Urinary bladder (tissue), 4 donors: ENCODE measurements around the gene NSG1. TPM values are rescaled to one million over a fixed set of nuclear protein-coding genes. Genes with fewer than 3 reads are reported as not detected.
"Not testable (repeated sequence)": the region's sequence is repeated elsewhere in the genome, so short reads cannot be mapped to it uniquely, and the experiment has no call there.

Experiments
- DNase-seq: peaks from one replicate; pipeline ENCODE4 v3.0.0-alpha.2; 2015; ENCODE audit errors: extremely low spot score
- H3K27ac ChIP-seq: one replicate; pipeline ENCODE4 v1.5.1; 2013; ENCODE audit warnings: low read depth, mild to moderate bottlenecking, moderate library complexity
- H3K36me3 ChIP-seq: one replicate; pipeline ENCODE4 v1.6.1; 2013; ENCODE audit warnings: mild to moderate bottlenecking, moderate library complexity; ENCODE audit not compliant: insufficient read depth
- H3K4me1 ChIP-seq: one replicate; pipeline ENCODE4 v1.6.1; 2013; ENCODE audit warnings: mild to moderate bottlenecking, moderate library complexity; ENCODE audit not compliant: insufficient read depth
- H3K4me3 ChIP-seq: one replicate; pipeline ENCODE4 v1.5.1; 2013; ENCODE audit warnings: low read depth, low read length
- WGBS: extraction: QIAGEN DNeasy Blood & Tissue Kit; methylation state at CpG from one replicate; pipeline ENCODE4 v1.1.7; 2013; 5-methylcytosine and 5-hydroxymethylcytosine counted together
- polyA plus RNA-seq: library from polyadenylated mRNA; stranded (reverse); fragments of 200-250 nt; gene quantifications from one replicate; pipeline ENCODE4 v1.2.3, GENCODE V29; 2013
- total RNA-seq: library from RNA; depleted of rRNA; stranded (reverse); fragments of >200 nt; gene quantifications from one replicate; pipeline ENCODE4 v1.2.3, GENCODE V29; 2014
- donor health status: healthy with polysubstance abuse.
- donor health status: healthy.

The NSG1 gene
- total and polyA plus RNA-seq, 2 donors, result 5.4 to 10.5 TPM

GRCh38 chr4:4421356-4421755 is 34.5 kb downstream of the NSG1 start:
- H3K36me3 ChIP-seq, result peaks cover 7% of the 10 kb centered on the region
- 95% methylated on average over 11 of the region's 11 CpGs for WGBS
- no peak for DNase-seq
- no peak overlapping the region for H3K27ac ChIP-seq
- no peaks in the 10 kb centered on the region for H3K4me1 ChIP-seq
- no peak overlapping the region for H3K4me3 ChIP-seq

DNA sequence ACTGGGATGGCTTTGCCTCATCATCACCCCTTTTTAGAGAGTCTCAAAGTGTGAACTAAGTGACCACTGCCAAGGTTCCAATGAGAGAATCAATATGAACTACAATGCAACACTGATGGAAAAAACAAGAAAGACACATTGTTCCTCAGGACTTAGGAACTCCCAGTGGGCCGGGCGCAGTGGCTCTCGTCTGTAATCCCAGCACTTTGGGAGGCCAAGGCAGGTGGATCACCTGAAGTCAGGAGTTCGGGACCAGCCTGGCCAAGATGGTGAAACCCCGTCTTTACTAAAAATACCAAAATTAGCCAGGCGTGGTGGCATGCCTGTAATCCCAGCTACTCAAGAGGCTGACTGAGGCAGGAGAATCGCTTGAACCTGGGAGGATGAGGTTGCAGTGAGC is 35.2 kb downstream of the NSG1 start:
- H3K4me3 ChIP-seq, DNase-seq, H3K36me3 ChIP-seq, H3K27ac ChIP-seq, H3K4me1 ChIP-seq: not testable (repeated sequence)
- WGBS, result 93% methylated on average over 7 of the region's 7 CpGs

- no peak for DNase-seq
- no peak overlapping the region for H3K27ac ChIP-seq
- WGBS, result 82% methylated on average over 12 of the region's 12 CpGs
- peaks cover 7% of the 10 kb centered on the region for H3K36me3 ChIP-seq
- no peaks in the 10 kb centered on the region for H3K4me1 ChIP-seq
- H3K4me3 ChIP-seq, result no peak overlapping the region
Observed at GRCh38 chr4:4422856-4423499, 36.1 kb downstream of the NSG1 start.

- H3K36me3 ChIP-seq, result peaks cover 7% of the 10 kb centered on the region
- 84% methylated on average over 9 of the region's 9 CpGs for WGBS
- no peaks in the 10 kb centered on the region for H3K4me1 ChIP-seq
- no peak for DNase-seq
- H3K27ac ChIP-seq, result no peak overlapping the region
- H3K4me3 ChIP-seq, result no peak overlapping the region
Observed at GRCh38 chr4:4423706-4424498, 37.0 kb downstream of the NSG1 start.

DNA sequence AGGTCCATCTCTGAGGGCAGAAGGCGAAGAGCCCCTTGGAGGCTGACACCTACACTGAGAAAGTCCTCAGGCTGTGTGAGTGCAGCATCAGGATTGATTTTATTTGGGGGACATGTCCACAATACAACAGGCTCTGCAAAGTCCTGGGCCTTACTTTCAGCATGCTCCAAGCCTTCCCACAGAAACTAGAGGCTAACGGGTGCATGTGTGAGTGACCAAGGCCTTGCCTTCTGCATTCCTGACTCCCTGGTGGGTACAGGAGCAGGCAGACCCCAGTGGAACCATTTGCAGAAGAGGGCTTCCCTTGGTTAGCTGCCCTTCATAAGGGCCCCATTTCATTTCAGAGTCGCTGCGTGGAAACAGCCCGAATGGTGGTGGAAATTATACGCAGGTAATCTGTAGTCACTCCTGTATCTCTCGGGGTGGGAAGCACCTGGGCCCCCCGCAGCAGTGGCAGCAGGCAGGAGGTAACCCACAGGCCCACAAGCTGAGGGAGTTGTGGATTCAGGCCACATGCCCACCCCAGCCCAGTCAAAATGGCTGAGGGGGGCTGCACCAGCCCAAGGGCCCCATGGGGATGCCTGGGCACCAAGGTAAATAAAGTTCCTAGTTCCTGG is 37.7 kb downstream of the NSG1 start:
- no peak for DNase-seq
- Histone ChIP-seq H3K4me3 (no peak overlapping the region), H3K4me1 (no peaks in the 10 kb centered on the region), H3K36me3 (peaks cover 7% of the 10 kb centered on the region), H3K27ac (no peak overlapping the region)
- WGBS, result 89% methylated on average over 8 of the region's 8 CpGs

- DNase-seq, result no peak
- Histone ChIP-seq H3K36me3 (peaks cover 4% of the 10 kb centered on the region), H3K27ac (no peak overlapping the region), H3K4me3 (no peak overlapping the region), H3K4me1 (no peaks in the 10 kb centered on the region)
- WGBS, result 87% methylated on average over 13 of the region's 13 CpGs
Observed at GRCh38 chr4:4425119-4425690, 38.3 kb downstream of the NSG1 start.

DNA sequence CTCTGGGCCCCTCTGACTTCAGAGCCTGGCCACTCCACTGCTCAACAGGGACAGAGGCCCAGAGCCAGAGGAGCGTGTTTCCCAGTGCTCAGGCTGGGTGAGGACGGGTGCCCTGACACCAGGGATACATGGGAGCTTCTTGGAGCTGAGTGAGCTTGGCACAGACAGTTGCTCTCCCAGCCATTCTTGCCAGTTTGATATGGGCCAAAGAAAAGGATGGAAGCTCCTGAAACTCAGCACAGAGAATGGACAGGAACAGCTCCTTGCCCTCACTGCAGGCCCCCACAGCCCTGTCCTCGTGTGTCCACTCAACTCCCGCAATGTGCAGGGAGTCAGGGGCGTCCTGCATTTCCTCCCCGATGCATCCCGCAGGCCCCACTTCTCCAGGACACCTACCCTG is 38.8 kb downstream of the NSG1 start:
- H3K4me1 ChIP-seq, result no peaks in the 10 kb centered on the region
- WGBS, result 87% methylated on average over 7 of the region's 7 CpGs
- DNase-seq, result no peak
- no peak overlapping the region for H3K4me3 ChIP-seq
- H3K36me3 ChIP-seq, result peaks cover 4% of the 10 kb centered on the region
- H3K27ac ChIP-seq, result no peak overlapping the region

- DNase-seq, result no peak
- no peak overlapping the region for H3K4me3 ChIP-seq
- no peak overlapping the region for H3K27ac ChIP-seq
- no peaks in the 10 kb centered on the region for H3K4me1 ChIP-seq
- peaks cover 2% of the 10 kb centered on the region for H3K36me3 ChIP-seq
- 85% methylated on average over 11 of the region's 11 CpGs for WGBS
Observed at GRCh38 chr4:4426511-4427120, 39.7 kb downstream of the NSG1 start.

DNA sequence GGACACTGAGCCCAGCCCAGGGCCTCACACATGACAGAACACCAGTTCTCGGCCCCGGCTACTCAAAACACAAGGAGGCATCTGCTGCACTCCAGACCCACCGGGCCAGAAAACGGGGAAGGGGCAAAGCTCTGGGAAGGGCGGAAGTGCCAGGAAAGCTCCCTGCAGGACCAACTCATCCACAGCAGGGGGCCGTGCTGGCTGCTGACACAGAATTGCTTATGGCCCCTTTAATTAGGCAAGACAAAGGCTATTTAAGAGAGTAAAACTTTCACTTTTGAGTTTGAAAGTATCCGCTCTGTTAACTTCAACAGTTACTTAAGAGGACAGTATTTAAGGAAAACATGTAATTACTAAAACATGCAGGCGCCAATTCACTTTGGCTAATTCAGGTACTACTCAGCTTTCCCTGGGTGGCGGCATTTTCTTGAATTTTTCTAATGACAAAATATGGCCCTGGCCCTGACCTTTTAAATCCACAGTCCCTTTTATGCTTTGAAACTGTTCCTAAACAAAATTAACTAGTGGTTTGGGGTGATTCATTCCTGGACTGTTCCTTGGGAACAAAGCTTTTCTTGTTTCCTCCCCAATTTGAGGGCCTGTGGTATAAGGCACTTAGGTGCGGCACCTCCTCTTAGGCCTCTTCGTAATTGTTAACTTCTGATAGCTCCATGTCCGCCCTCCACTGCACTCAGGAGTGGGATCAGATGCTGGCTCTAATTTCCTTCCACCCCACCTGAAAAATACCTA is 40.4 kb downstream of the NSG1 start:
- Histone ChIP-seq H3K36me3 (no peaks in the 10 kb centered on the region), H3K27ac (no peak overlapping the region), H3K4me3 (no peak overlapping the region), H3K4me1 (no peaks in the 10 kb centered on the region)
- WGBS, result 88% methylated on average over 12 of the region's 12 CpGs
- DNase-seq, result no peak

- WGBS, result 85% methylated on average over 5 of the region's 5 CpGs
- H3K36me3 ChIP-seq, result no peaks in the 10 kb centered on the region
Observed at GRCh38 chr4:4427886-4428285, 41.0 kb downstream of the NSG1 start.

DNA sequence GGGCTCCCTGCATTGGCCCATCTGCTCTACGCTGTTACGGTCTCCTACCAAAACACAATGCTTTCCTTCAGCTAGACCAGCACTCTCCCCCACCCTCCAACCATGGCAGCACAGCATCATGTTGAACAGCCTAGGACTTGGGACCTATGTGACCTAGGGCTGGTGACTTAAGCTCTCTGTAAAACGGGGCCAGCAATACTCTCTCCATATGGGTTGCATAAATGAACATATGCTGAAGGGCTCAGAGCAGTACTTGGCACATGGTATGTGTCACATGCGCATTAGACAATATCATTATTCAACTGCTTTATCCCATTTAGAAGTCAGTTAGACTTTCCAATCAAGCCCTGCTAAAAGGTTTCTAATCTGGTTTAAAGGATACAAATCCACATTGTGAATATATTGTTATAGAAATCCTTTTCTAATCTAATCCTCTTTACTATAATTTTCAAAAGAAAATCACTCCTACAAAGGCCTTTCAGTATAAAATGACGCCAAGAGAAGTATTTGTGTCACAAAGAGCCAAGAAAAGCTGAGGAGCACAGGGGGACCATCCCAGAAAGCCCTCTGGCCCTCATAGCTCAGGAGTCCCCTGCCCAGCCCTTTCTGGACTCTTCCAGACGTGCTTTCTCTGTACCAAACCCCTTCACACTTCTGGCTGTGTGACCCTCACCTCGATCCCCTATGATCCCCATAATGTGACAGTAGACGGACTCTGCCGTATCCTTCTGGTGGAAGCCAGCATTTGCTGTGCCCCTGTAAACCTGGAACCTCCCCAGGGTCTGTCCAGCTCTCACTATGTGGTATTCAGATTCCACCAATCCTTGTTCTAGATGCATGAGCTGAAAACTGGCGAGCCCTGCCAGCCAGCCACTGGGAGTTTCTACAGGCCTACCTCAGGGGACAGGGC is 42.3 kb downstream of the NSG1 start:
- Histone ChIP-seq H3K27ac (no peak overlapping the region), H3K36me3 (no peaks in the 10 kb centered on the region), H3K4me3 (no peak overlapping the region), H3K4me1 (no peaks in the 10 kb centered on the region)
- 94% methylated on average over 10 of the region's 10 CpGs for WGBS
- DNase-seq, result no peak

More at GRCh38 chr4:4427886-4428285, 41.0 kb downstream of the NSG1 start:
- no peaks in the 10 kb centered on the region for H3K4me1 ChIP-seq
- no peak overlapping the region for H3K27ac ChIP-seq
- H3K4me3 ChIP-seq, result no peak overlapping the region
- DNase-seq, result no peak

DNA sequence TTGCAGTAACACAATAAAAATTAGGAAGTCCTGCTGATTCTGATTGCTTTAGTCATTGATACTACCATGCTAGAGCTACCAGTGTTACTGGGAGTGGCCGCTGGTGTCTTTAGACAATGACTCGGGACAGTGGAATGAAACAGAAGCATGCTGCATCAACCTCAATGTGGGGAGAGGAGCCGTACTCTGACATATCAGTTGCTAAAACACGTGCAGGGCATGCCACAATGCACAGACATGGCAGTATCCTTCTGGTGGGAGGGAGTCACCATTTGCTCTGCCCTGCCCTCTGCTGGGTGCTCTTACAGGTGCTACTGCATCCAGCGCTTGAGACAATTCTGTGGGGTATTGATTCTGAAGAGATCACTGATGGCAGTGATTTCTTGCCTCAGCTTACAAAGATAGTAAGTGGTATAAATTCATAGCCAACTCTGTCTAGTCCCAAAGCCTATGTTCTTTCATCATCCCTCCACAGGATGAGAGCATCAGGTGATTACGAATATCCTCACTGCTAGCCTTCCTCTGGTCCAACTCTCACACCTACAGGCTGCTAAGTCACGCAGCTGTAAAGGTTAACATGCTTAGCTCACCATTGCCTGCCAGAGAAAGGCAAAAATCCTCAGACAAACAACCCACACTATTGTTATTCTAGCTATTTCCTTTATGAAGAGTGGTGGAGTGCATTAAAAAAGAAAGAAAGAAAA is 43.7 kb downstream of the NSG1 start:
- WGBS, result 70% methylated on average over 7 of the region's 7 CpGs
- no peak overlapping the region for H3K27ac ChIP-seq
- no peaks in the 10 kb centered on the region for H3K4me1 ChIP-seq
- DNase-seq, result no peak
- H3K4me3 ChIP-seq, result no peak overlapping the region
- H3K36me3 ChIP-seq, result no peaks in the 10 kb centered on the region
